ENCODE results near the gene ETV6. TPM values are rescaled to one million over a fixed set of nuclear protein-coding genes. Genes with fewer than 3 reads are reported as not detected.

ETV6 gene
- polyA plus RNA-seq, 2 of the 4 experiments (the other 2 are of a cell fraction), result 4.0 to 7.0 TPM

- WGBS (ENCODE audit: missing lambda C conversion rate), result 90% methylated on average over 2 of the region's 2 CpGs
- Histone ChIP-seq H3K4me2 (no peak overlapping the region), H3K27ac (no peak overlapping the region), H3K4me3 (no peak overlapping the region), H3K4me1 (no peaks in the 10 kb centered on the region; the same call in 2 of the 3 replicates), H3K9me3 (no peaks in the 10 kb centered on the region)
- ChIA-PET POLR2A (no interaction called here), CTCF (interaction anchor here (2.8 kb wide), 1 partner anchor 9 kb away, joined by 7 read pairs; no protein-coding TSS in a partner anchor)
- no peak for ATAC-seq
- TF ChIP-seq MAFK (IDR thresholded peaks at IDR 0.05; ENCODE audit: partially characterized antibody), result peak; percentile 29
- TF ChIP-seq NPAS2 (CRISPR knock-in tag; IDR thresholded peaks at IDR 0.05; ENCODE audit: borderline replicate concordance), result no peak
- DNase-seq (ENCODE audit: low read depth in 1 of 2, low spot score in 1 of 2), result no peak
- FAIRE-seq, result no peak
Measured at GRCh38 chr12:11687528-11687927, 38.1 kb downstream of the ETV6 start.

- Histone ChIP-seq H3K4me3 (no peak overlapping the region), H3K27ac (no peak overlapping the region), H3K4me1 (no peaks in the 10 kb centered on the region; the same call in 2 of the 3 replicates), H3K4me2 (no peak overlapping the region), H3K9me3 (no peaks in the 10 kb centered on the region)
- 92% methylated on average over 4 of the region's 4 CpGs for WGBS (ENCODE audit: missing lambda C conversion rate)
- TF ChIP-seq CTCF (IDR thresholded peaks at IDR 0.05) (no peak), PBX3 (IDR thresholded peaks at IDR 0.05) (no peak), POLR2A (IDR thresholded peaks at IDR 0.05; ENCODE audit: low read length) (no peak), REST (IDR thresholded peaks at IDR 0.05) (no peak), EP300 (IDR thresholded peaks at IDR 0.05) (no peak), HMGXB4 (CRISPR knock-in tag; IDR thresholded peaks at IDR 0.05; ENCODE audit: borderline replicate concordance) (no peak), CEBPB (IDR thresholded peaks at IDR 0.05) (no peak), NFE2L2 (conservative IDR thresholded peaks at IDR 0.05; ENCODE audit: low read length) (no peak), RAD21 (conservative IDR thresholded peaks at IDR 0.05 in 1 of 2, IDR thresholded peaks at IDR 0.05 in 1 of 2) (no peak), HOXB5 (CRISPR knock-in tag; IDR thresholded peaks at IDR 0.05) (no peak), CHD2 (IDR thresholded peaks at IDR 0.05; ENCODE audit: low read length, partially characterized antibody) (no peak), EHF (CRISPR knock-in tag; IDR thresholded peaks at IDR 0.05) (no peak), JUN (IDR thresholded peaks at IDR 0.05) (no peak), KDM5A (IDR thresholded peaks at IDR 0.05) (no peak), RFX5 (IDR thresholded peaks at IDR 0.05) (no peak), ZSCAN20 (CRISPR knock-in tag; IDR thresholded peaks at IDR 0.05) (no peak), PHF8 (IDR thresholded peaks at IDR 0.05; ENCODE audit: borderline replicate concordance, low read depth) (no peak)
- no peak for DNase-seq (ENCODE audit: low read depth in 1 of 2, low spot score in 1 of 2)
- FAIRE-seq, result no peak
- no peak; a peak in 1 of 6 replicates for ATAC-seq
- ChIA-PET POLR2A (no interaction called here), CTCF (interaction anchor here (0.8 to 2.8 kb wide), 2 partner anchors 10 to 13 kb away, joined by 3 to 7 read pairs; no protein-coding TSS in a partner anchor)
Measured at GRCh38 chr12:11688379-11688778, 38.9 kb downstream of the ETV6 start.

Measured in A549 (cell line).